HG03064 (cell line): ENCODE results near the gene ECHS1.
"Not testable (repeated sequence)": the region's sequence is repeated elsewhere in the genome, so short reads cannot be mapped to it uniquely, and the experiment has no call there.

Source experiments
- ATAC-seq: cut with Tn5 transposase; IDR thresholded peaks from one replicate; pipeline ENCODE4 v1.9.1; 2021; ENCODE audit warnings: low read depth; ENCODE audit not compliant: unreplicated experiment

Gene ECHS1

GRCh38 chr10:133379801-133380666, 6.9 kb upstream of the ECHS1 start:
- ATAC-seq, result no peak

- ATAC-seq, result no peak
These were observed 6.1 kb upstream of the ECHS1 start, which contains the start of gene PAOX for GRCh38 chr10:133379152-133379800. TSS of gene PAOX (plus strand) at chr10:133379262. CDS start at chr10:133379317, 55 bp downstream.

- ATAC-seq, result peak; percentile 40
These were observed 5.3 kb upstream of the ECHS1 start for GRCh38 chr10:133378251-133379096.

GRCh38 chr10:133377818-133378250, 4.7 kb upstream of the ECHS1 start:
- no peak for ATAC-seq

GRCh38 chr10:133377025-133377817, 4.1 kb upstream of the ECHS1 start:
- ATAC-seq, result no peak

GRCh38 chr10:133376183-133376582, 3.0 kb upstream of the ECHS1 start:
- ATAC-seq, result not testable (repeated sequence)

- no peak for ATAC-seq
These were observed 2.4 kb upstream of the ECHS1 start for GRCh38 chr10:133375357-133376115.

GRCh38 chr10:133372507-133372906, 647 bp downstream of the ECHS1 start:
- ATAC-seq, result no peak

- ATAC-seq, result no peak
These were observed 2.9 kb downstream of the ECHS1 start for GRCh38 chr10:133370030-133370786.

GRCh38 chr10:133368153-133368552, 5.0 kb downstream of the ECHS1 start:
- ATAC-seq, result no peak

GRCh38 chr10:133367461-133367860, 5.7 kb downstream of the ECHS1 start:
- not testable (repeated sequence) for ATAC-seq

GRCh38 chr10:133366751-133367150, 6.4 kb downstream of the ECHS1 start:
- ATAC-seq, result no peak

- no peak for ATAC-seq
These were observed 7.0 kb downstream of the ECHS1 start for GRCh38 chr10:133366130-133366478.

- no peak for ATAC-seq
These were observed 7.6 kb downstream of the ECHS1 start for GRCh38 chr10:133365461-133366129.

- ATAC-seq, result no peak
These were observed 8.3 kb downstream of the ECHS1 start for GRCh38 chr10:133364645-133365431.

- ATAC-seq, result no peak
These were observed 10.3 kb downstream of the ECHS1 start for GRCh38 chr10:133362846-133363245.

- ATAC-seq, result no peak
These were observed 11.2 kb downstream of the ECHS1 start for GRCh38 chr10:133361773-133362441.
